ENCODE measurements around the gene COQ7. TPM values are rescaled to one million over a fixed set of nuclear protein-coding genes. Genes with fewer than 3 reads are reported as not detected.

The COQ7 gene
- polyA plus RNA-seq, 1 experiment = 10.7 TPM

GRCh38 chr16:19084139-19084538 lies 16.7 kb downstream of the COQ7 start:
- no peaks in the 10 kb centered on the region for H3K36me3 ChIP-seq (ENCODE audit: control insufficient read depth, insufficient read depth, low read length)
- TF ChIP-seq CTCF (IDR thresholded peaks at IDR 0.05; ENCODE audit: insufficient read depth, low read depth, low read length) = no peak
- ChIA-PET POLR2A (no interaction called here), CTCF (interaction anchor here (0.6 to 5.5 kb wide), 6 partner anchors 9 to 289 kb away, joined by 3 to 80 read pairs (median 10); partner anchors contain the start of gene TMC7)
- H3K4me3 ChIP-seq (ENCODE audit: low read depth, low read length) = no peak overlapping the region
- DNase-seq (ENCODE audit: low read depth) = no peak
- no peaks in the 10 kb centered on the region for H3K27me3 ChIP-seq (ENCODE audit: control insufficient read depth, insufficient read depth, low read length)

- Histone ChIP-seq H3K4me3 (ENCODE audit: low read depth, low read length) (no peak overlapping the region), H3K36me3 (ENCODE audit: control insufficient read depth, insufficient read depth, low read length) (no peaks in the 10 kb centered on the region), H3K27me3 (ENCODE audit: control insufficient read depth, insufficient read depth, low read length) (no peaks in the 10 kb centered on the region)
- no peak for DNase-seq (ENCODE audit: low read depth)
- ChIA-PET CTCF (interaction anchor here (1.0 to 5.5 kb wide), 9 partner anchors 11 to 418 kb away, joined by 3 to 80 read pairs (median 17); partner anchors contain the start of gene TMC7), POLR2A (no interaction called here)
- no peak for TF ChIP-seq CTCF (IDR thresholded peaks at IDR 0.05; ENCODE audit: insufficient read depth, low read depth, low read length)
These were observed 17.5 kb downstream of the COQ7 start for GRCh38 chr16:19084879-19085278.

- DNase-seq (ENCODE audit: low read depth) = no peak
- ChIA-PET POLR2A (no interaction called here), CTCF (interaction anchor here (0.5 to 5.5 kb wide), 44 partner anchors 8 to 423 kb away, joined by 3 to 80 read pairs (median 4); partner anchors contain the start of genes ITPRIPL2 and TMC7)
These were observed 18.3 kb downstream of the COQ7 start for GRCh38 chr16:19085679-19086200.

GRCh38 chr16:19086322-19087199 lies 19.1 kb downstream of the COQ7 start:
- POLR2A ChIA-PET = interaction anchor here (0.6 kb wide), 1 partner anchor 181 kb away, joined by 3 read pairs; no protein-coding TSS in a partner anchor

More at GRCh38 chr16:19085679-19086200, 18.3 kb downstream of the COQ7 start:
- Histone ChIP-seq H3K4me3 (ENCODE audit: low read depth, low read length) (no peak overlapping the region), H3K27me3 (ENCODE audit: control insufficient read depth, insufficient read depth, low read length) (no peaks in the 10 kb centered on the region), H3K36me3 (ENCODE audit: control insufficient read depth, insufficient read depth, low read length) (no peaks in the 10 kb centered on the region)
- no peak for TF ChIP-seq CTCF (IDR thresholded peaks at IDR 0.05; ENCODE audit: insufficient read depth, low read depth, low read length)

More at GRCh38 chr16:19086322-19087199, 19.1 kb downstream of the COQ7 start:
- H3K27me3 ChIP-seq (ENCODE audit: control insufficient read depth, insufficient read depth, low read length) = no peaks in the 10 kb centered on the region
- CTCF ChIA-PET = interaction anchor here (0.5 to 5.5 kb wide), 48 partner anchors 8 to 422 kb away, joined by 3 to 80 read pairs (median 4); partner anchors contain the start of genes COQ7, ITPRIPL2 and TMC7
- no peaks in the 10 kb centered on the region for H3K36me3 ChIP-seq (ENCODE audit: control insufficient read depth, insufficient read depth, low read length)
- peak overlapping the region; percentile 35 for H3K4me3 ChIP-seq (ENCODE audit: low read depth, low read length)
- DNase-seq (ENCODE audit: low read depth) = no peak
- peak; percentile 95 for TF ChIP-seq CTCF (IDR thresholded peaks at IDR 0.05; ENCODE audit: insufficient read depth, low read depth, low read length)
